Ishikawa (cell line): ENCODE data around the gene MEGF11.

Experiments
- EP300 ChIP-seq: IDR thresholded peaks from 2 replicates; pipeline ENCODE4 v1.6.1; 2012; ENCODE audit warnings: borderline replicate concordance
- RAD21 ChIP-seq: IDR thresholded peaks from 2 replicates; pipeline ENCODE4 v1.6.1; 2012; ENCODE audit warnings: low read depth
- USF1 ChIP-seq: IDR thresholded peaks from 2 replicates; pipeline ENCODE4 v1.6.1; 2012
- YY1 ChIP-seq: IDR thresholded peaks from 2 replicates; pipeline ENCODE4 v1.6.1; 2012; ENCODE audit warnings: low read depth

GRCh38 chr15:66249605-66250174 is 3.9 kb downstream of the MEGF11 start:
- TF ChIP-seq USF1 (no peak), YY1 (no peak), EP300 (no peak), RAD21 (no peak)
